HG03342 (cell line): Measurements from ENCODE around the gene ABCG4.
A peak's percentile ranks its signal among the peaks of the same experiment; 100 is the strongest.
"Not testable (repeated sequence)": the region's sequence is repeated elsewhere in the genome, so short reads cannot be mapped to it uniquely, and the experiment has no call there.

Experiments used
- ATAC-seq: cut with Tn5 transposase; IDR thresholded peaks from one replicate; pipeline ENCODE4 v1.9.1; 2021; ENCODE audit warnings: mild to moderate bottlenecking, moderate library complexity; ENCODE audit not compliant: unreplicated experiment

ABCG4 gene

GRCh38 chr11:119149018-119149785 lies at the start of gene ABCG4:
Gene ABCG4, plus strand, starts transcription at chr11:119149052. Its CDS starts 914 bp downstream, at chr11:119149966.
- no peak for ATAC-seq

GRCh38 chr11:119099711-119100110 lies 49.1 kb upstream of the ABCG4 start:
- no peak for ATAC-seq

- no peak for ATAC-seq
These were observed 48.4 kb upstream of the ABCG4 start for GRCh38 chr11:119100246-119100970.

GRCh38 chr11:119100994-119101758 lies 47.7 kb upstream of the ABCG4 start:
- ATAC-seq: peak; percentile 20

GRCh38 chr11:119101759-119102423 lies 47.0 kb upstream of the ABCG4 start, which contains the start of gene DPAGT1:
Gene DPAGT1, minus strand, starts transcription at chr11:119101853. Its CDS starts 198 bp downstream, at chr11:119101655.
- peak; percentile 74 for ATAC-seq

- ATAC-seq: not testable (repeated sequence)
These were observed 45.6 kb upstream of the ABCG4 start for GRCh38 chr11:119103161-119103664.

- no peak for ATAC-seq
These were observed 45.1 kb upstream of the ABCG4 start for GRCh38 chr11:119103793-119104192.

GRCh38 chr11:119106564-119107537 lies 42.0 kb upstream of the ABCG4 start, which contains the start of gene C2CD2L:
Gene C2CD2L, plus strand, starts transcription at chr11:119107344. Its CDS starts 398 bp downstream, at chr11:119107742.
- peak; percentile 69 for ATAC-seq

GRCh38 chr11:119107538-119108145 lies 41.2 kb upstream of the ABCG4 start:
- ATAC-seq: peak; percentile 17

- ATAC-seq: no peak
These were observed 40.6 kb upstream of the ABCG4 start for GRCh38 chr11:119108146-119108856.

GRCh38 chr11:119108857-119109221 lies 40.0 kb upstream of the ABCG4 start:
- ATAC-seq: no peak

GRCh38 chr11:119109843-119110242 lies 39.0 kb upstream of the ABCG4 start:
- ATAC-seq: no peak

- ATAC-seq: no peak
These were observed 38.4 kb upstream of the ABCG4 start for GRCh38 chr11:119110439-119110838.

- ATAC-seq: no peak
These were observed 37.4 kb upstream of the ABCG4 start for GRCh38 chr11:119111361-119111925.

GRCh38 chr11:119112314-119113020 lies 36.4 kb upstream of the ABCG4 start:
- no peak for ATAC-seq

GRCh38 chr11:119113716-119114115 lies 35.1 kb upstream of the ABCG4 start:
- no peak for ATAC-seq

GRCh38 chr11:119114351-119114750 lies 34.5 kb upstream of the ABCG4 start:
- no peak for ATAC-seq
